Muscle of arm (tissue), 12 donors: ENCODE data around the gene CLDN18. TPM values are rescaled to one million over a fixed set of nuclear protein-coding genes. Genes with fewer than 3 reads are reported as not detected.

Source experiments
- DNase-seq: peaks from one replicate; pipeline ENCODE4 v3.0.0-alpha.2; 2013
- polyA plus RNA-seq, 12 donors: library from polyadenylated mRNA; unstranded; fragments of 120-200 nt; gene quantifications; one replicate each; pipeline ENCODE4 v1.2.1, GENCODE V29; 2013; ENCODE audit not compliant: insufficient read length in 12 of 12

The CLDN18 gene
- polyA plus RNA-seq, 12 donors: 0.31 to 0.78 (median 0.43) TPM; not detected in 2

DNA sequence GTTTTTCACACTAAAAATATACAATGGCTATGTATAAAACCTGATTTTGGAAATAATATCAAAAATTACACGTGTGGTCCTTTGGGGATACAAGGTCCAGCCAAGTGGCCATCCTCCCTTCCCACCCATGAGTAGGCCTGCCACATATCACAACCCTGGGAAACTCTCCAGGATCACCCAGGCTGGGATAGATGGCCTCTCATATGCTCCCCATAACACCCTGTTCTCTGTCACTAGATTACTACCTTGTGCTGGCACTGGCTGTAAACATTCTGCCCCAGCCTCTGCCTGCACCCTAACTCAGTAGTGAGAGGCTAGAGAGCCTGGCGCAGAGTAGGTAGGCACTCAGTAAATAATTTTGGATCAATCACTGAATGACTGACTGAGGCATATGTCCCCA is 52.1 kb downstream of the CLDN18 start:
- DNase-seq: no peak

DNA sequence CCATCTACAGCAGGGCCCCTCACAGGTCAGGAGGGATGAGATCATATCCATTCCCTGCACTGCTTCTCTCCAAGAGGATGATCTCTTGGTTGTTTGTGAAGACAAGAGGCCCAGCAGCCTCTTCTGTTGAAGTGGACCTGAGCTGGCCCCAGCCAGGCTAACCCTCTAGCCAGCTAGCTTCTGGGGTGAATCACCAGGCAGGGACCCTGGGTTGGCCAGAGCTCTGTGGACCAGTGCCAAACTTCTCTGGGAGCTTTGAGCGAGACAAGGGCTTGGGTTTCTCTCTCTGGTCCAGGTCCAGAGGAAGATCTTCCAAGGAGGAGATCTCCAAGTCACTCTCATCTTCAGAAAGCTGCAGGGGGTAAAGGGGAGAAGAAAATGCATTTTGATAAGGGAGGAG is 52.7 kb downstream of the CLDN18 start:
- no peak for DNase-seq

DNA sequence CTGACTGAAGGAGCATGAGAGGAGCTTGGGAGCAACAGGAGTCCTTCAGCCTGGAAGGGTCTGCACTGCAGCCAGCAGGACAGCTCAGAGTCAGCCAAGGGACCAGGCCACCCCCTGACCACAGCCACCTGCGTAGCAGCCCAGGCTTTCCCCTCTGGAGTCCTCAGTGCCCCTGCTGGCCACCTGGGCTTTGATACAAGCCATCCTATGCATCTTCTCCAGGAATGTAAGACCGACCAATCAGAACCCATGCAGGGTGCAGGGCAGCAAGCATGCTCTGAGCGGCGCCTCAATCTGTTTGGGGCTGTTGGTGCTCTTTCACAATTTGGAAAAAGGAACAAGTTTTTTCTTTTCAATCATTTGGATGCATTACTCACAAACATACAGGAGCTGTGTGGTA is 53.5 kb downstream of the CLDN18 start:
- DNase-seq: no peak

DNA sequence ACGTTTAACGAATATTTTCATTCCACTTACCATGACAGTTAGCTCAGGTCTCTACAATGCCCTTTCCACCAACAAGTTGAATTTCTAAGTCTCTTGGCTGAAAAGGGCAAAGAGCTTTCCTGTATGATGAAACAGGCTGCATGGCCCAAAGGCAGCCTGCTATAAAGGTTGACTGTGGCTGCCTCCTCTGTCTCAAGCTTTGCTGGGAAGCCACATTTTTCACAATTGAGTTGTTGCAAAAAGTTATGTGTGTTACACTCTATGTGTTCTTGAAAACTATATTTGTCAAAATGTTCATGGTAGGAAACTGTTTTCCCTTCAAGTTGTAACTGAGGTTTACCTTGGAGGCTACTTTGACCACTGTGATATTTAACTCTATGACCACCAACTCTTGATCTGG is 56.0 kb downstream of the CLDN18 start:
- no peak for DNase-seq

DNA sequence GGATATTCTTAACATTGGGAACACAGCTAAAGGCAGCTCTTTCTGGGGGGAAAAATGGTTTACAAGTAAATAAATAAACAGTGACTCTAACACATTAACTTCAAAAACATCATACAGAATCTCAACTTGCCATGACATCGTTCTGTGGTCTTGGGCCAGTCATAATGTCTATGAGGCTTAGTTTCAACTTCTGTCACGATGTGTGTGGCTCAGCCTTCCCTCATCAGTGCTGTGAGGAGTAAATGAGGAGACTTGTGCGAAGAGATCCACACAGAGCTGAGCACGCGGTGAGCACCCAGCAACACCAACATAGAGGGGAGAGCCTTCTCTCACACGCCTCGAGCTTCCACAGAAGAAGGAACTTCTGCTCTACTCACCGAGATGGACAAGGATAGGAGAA is 56.4 kb downstream of the CLDN18 start:
- no peak for DNase-seq

DNA sequence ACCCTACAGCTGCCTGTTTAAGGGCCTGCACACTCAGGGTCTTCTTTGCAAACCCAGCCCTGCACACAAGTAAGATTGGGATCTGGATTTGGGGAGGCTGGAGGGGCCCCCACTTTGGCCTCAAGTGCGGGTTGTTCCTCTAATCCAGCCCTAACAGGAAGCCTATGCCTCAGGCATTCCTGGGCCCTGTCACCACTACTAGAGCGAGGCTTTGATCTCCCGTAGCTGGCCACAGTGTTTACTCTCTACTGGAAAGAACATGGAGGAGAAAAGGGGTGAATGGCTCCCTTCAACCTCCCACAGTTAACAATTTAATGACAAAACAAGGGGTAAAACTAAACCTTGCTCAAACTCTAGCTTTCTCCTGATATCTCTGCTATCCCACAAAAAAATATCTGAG is 57.0 kb downstream of the CLDN18 start:
- DNase-seq: no peak

DNA sequence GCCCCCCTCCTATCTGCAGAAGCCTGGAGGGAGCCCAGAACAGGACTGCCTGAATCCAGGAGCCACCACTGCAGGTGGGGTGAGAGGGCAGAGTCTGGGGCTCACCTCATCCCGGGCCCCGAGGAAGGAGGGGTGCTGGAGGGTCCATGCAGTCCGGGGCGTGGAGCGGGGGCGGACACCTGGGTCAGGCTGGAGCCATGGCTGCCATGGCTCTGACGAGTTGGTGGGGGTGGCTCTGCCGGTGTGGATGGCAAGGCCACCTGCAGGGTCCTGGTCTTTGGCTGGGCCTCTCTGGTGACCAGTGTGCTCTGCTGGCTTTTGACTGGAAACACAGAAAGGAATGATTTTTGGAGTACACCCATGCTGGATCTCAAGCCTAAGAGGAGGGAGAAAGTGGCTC is 58.1 kb downstream of the CLDN18 start:
- no peak for DNase-seq

DNA sequence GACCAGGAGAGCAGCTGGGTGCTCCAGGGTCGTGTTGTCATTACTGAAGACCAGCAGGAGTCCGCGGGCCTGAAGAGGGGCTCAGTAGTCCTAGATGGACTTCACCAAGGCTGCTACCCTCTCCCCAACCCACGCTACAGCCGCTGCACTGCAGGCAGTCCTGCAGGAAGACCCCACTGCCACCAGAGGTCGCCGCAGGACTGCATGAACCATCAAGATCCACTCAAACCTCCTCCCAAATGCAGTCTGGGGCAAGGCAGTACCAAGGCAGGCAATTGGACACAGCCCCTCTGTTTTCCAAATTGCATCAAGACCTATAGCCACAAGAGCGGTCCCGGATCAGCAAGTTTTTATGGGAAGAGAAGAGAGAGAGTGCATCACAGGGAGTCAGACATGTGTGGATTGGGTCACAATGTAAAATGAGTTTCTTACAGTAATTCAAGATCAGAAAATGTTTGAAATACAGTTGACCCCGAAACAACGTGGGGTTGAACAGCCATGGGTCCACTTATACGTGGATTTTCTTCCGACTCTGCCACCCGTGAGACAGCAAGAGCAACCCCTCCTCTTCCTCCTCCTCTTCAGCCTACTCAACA is 58.7 kb downstream of the CLDN18 start:
- peak; percentile 73 for DNase-seq

DNA sequence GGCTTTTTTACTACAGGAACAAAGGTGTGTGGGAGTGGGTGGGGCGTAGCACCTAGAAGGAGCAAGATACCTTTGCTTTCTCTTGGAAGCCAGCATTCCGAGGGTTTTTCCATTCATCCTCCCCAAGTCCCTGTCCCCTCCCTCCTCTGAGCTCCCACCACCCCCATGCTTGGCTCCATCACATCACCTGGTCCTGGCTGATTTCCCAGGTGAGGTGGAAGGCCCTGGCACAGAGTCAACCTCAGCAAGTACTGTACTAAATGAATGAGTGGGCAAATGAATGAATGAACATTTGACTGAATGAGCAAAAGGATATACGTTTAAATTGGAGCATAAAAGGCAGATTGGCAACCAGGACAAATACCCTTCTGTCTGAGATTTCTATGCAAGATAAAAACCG is 60.0 kb downstream of the CLDN18 start:
- no peak for DNase-seq

DNA sequence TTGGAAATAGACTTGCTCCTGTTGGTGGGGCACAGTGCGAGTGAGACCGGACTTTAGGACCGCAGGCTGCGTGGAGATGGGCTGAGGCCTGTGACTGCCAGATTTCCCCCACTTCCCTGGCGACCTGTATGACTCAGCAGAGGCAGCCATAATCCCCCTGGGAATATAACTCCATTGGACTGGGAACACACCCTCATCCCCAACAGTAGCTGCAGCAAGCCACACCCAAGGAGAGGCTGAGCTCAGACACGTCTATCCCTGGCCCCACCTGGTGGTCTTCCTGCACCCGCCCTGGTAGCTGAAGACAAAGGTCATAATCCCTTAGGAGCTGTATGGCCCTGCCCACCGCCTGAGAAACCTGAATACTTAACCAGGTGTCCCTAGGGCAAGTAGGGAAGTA is 62.8 kb downstream of the CLDN18 start:
- DNase-seq: no peak

DNA sequence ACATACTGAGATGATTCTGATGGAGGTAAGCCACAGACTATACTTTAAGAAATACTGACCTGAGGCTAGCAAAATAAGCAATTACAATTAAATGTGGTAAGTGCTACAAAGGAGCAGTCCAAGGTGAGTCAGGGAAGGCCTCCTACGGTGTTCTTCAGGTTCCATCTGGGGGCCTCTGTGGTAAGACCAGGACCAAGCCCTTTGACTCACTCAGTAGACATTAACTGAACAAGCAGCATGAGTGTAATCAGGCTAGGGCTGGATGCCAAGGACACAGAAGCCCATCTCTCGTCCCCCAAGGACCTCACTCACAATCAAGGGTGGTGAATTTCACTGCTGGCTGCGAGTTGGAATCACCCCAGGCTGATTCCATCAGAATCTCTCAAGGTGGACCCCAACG is 68.1 kb downstream of the CLDN18 start:
- DNase-seq: no peak

DNA sequence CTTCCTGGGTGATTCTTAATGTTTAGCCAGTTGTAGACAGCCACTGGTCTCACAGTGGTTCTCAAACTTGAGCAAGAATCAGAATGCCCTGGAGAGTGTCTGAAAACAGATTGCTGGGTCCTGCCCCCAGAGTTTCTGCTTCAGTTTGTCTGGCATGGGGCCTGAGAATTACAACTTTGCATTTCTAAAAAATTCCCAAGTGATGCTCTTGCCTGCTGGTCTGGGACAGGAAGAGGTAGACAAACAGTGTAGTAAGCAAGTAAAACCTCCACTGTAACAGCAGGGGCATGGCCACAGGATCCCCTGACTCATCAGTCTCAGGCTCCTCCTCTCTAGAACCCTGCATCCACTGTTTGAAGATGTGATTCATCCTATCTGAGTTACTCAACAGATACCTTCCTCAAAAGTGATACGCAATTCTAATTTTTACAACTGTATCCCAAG is 69.0 kb downstream of the CLDN18 start:
- no peak for DNase-seq

DNA sequence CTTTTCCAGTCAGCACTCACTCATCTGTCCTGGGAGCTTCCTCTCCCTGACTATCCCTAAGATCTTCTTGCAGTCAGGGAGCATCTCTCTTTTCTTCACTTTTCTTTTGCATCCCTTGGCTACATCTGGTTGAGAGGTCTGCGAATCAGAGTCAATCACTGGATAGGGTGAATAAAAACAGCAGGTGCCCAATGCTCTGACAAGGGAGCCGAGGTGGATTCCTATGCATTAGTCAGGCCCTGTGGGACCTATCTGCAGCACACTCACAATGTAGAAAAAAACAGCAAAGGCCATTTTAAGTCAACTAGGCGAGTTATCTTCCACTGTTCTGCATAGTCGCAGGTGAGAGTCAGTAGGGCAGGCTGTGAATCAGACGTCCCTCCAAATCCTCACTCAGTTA is 69.9 kb downstream of the CLDN18 start:
- DNase-seq: no peak

DNA sequence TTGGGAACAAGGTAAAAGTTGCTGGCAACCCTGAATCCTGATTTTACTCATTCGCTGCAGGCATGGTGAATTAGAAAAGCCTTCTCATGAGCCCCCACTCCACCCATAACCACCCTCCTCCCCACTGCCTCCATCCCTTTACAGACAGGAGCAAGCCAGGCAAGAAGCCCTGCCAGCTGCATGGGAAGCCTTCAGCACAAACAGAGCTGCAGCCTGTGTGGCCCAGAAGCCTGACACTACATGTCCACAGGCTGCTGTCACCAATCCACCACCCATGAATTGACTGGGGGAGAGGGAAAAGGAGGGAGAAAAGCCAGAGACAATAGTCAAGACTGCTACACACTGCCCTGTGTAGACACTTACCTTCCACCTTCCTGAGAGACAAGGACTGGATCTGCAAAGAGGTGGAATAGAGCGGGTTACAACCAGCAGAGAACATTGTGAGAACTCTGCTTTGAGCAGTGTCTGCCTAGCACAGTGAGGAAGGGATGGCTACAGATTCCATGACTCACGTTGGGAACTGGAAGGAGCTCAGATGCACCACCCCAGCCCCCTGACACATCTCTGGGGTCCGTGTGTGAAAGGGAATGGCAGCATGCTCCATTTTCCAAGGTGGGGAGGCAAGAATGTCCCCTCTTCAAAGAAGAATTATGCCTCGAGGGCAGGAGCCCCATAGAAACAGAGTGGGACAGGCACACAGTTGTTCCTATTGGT is 71.6 kb downstream of the CLDN18 start:
- DNase-seq: no peak

DNA sequence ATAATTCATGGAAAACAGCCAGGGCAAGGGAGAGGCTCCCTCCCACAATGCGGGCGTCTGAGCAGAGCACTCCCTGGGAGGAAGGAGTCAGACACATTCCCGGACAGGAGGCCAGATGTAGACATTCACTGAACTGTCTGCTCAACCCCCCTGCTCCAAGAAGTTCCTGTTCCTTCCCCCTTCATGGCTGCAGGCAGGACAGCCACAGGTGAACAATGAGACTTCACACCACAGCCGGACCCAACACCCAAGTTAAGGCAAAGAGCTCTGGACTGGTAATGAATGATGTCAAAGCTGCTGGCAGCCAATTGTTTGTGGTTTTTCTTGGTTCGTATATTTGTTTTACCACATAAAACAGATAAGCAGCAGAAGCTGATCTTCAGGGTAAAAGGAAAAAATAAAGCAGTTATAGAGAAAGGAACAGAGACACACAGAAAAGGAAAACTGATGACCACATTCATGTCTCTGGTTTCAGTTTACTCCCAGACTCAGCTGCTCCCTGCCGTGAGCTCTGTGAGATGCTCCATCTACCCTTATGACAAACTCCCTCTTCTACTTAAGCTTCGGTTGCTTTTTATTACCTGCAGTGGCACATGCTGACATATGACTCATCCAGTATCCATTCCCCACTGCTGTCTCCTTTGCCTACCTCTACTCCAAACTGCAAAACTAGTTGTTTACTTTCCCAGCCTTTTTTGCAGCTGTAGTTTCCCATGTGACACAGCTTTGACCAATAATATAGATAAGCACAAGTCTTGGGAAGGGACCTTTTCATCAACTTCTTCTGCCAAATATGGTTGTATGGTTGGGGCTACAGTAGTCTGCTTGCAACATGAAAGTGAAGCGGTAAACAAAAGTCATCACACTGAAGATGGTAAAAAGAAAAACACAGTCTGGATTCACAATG is 72.4 kb downstream of the CLDN18 start:
- no peak for DNase-seq

DNA sequence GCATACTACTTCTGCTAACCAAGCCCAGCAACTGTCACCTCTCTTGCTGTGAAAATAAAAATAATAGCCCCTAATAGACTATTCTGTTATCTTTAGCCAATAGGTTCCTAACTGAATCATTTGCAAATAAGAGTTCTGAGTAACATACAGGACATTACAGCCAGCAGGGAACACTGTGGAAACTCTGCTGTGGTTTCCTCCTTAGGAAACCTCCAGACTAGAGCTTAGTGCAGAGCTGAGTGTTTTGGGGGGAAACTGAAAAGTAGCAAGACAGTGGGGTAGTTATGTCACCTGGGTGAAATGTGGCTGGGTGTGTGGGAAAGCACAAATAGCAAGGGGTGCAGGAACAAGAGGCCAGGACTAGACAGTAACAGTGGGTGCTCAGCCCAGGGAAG is 73.0 kb downstream of the CLDN18 start:
- DNase-seq: no peak

Other genes starting within 250 kb of the CLDN18 start
- under 1 TPM in 1 of 12 donors, not detected in 11; 0.09 TPM for gene SOX14, start 245.8 kb upstream of the CLDN18 start, polyA plus RNA-seq
- 10 to 100 TPM in 1 of 12 donors, 1 to 10 TPM in 9, not detected in 2; 4.7 to 11.6 (median 6.6) TPM for gene DZIP1L, start 105.4 kb downstream of the CLDN18 start, polyA plus RNA-seq
- under 1 TPM in 7 of 12 donors, not detected in 5; 0.07 to 0.86 (median 0.16) TPM for gene A4GNT, start 122.2 kb downstream of the CLDN18 start, polyA plus RNA-seq
- 10 to 100 TPM in 8 of 12 donors, 1 to 10 TPM in 3, not detected in 1; 8.9 to 22.0 (median 10.7) TPM for gene DBR1, start 164.8 kb downstream of the CLDN18 start, polyA plus RNA-seq
- gene ARMC8, start 177.1 kb downstream of the CLDN18 start, polyA plus RNA-seq: 10 to 100 TPM in 11 of 12 donors, not detected in 1; 34.2 to 52.7 (median 44.5) TPM